ENCODE results near the gene EML4. TPM values are rescaled to one million over a fixed set of nuclear protein-coding genes. Genes with fewer than 3 reads are reported as not detected.

EML4 gene
- total and polyA plus RNA-seq, 2 of the 13 experiments (the other 11 are each of a cell fraction or from before 2014, with no cell fraction given) = 243 to 476 TPM

DNA sequence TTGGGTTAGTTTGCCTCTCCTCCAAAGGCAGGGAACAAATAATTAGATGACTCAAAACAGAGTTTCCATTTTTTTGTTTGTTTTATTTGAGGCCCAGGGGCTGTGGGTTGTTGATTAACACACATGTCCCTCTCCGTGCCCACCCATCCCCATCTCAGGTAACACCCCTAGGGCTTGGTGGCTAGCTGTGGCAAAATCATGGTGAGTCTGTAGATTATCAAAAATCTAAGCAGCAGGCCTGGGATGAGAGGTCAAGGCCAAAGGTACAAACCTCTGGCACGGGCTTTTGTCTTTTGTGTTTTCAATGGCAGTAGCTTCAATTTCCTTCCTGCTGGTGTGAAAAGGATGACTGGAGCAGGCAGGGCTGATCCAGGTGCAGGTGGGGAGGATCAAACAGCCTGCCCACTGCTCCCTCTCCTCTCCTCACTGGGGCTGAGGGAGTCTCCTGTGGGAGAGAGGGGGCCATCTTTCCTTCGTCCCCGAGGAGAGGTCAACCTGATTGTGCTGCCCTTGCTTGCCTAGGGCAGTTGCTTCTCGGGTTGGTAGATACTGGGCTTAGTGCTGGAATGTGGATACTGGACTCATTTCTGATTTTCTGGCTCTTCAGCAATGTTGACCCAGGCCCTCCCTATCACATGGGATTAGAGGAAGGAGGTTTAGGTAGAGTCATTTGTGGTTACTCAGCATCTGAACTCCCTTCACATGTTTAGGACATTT is 31.9 kb upstream of the EML4 start (continued):
- TF ChIP-seq, protein P1, sequence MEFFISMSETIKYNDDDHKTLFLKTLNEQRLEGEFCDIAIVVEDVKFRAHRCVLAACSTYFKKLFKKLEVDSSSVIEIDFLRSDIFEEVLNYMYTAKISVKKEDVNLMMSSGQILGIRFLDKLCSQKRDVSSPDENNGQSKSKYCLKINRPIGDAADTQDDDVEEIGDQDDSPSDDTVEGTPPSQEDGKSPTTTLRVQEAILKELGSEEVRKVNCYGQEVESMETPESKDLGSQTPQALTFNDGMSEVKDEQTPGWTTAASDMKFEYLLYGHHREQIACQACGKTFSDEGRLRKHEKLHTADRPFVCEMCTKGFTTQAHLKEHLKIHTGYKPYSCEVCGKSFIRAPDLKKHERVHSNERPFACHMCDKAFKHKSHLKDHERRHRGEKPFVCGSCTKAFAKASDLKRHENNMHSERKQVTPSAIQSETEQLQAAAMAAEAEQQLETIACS (CRISPR knock-in tag; IDR thresholded peaks at IDR 0.05) = no peak
- TF ChIP-seq FOXP1 (IDR thresholded peaks at IDR 0.05) (no peak), FOXP1 (CRISPR knock-in tag; IDR thresholded peaks at IDR 0.05) (peak; percentile 97), CREM (IDR thresholded peaks at IDR 0.05) (peak; percentile 86), CREM (CRISPR knock-in tag; IDR thresholded peaks at IDR 0.05) (no peak), TEAD2 (CRISPR knock-in tag; IDR thresholded peaks at IDR 0.05) (no peak), ZNF605 (CRISPR knock-in tag; IDR thresholded peaks at IDR 0.05) (peak; percentile 99), KDM3A (CRISPR knock-in tag; IDR thresholded peaks at IDR 0.05; ENCODE audit: low read depth) (0 out of 2 replicates have a peak, but pooled peaks have one; percentile 13), KMT2A (CRISPR knock-in tag; IDR thresholded peaks at IDR 0.05) (peak; percentile 60; the same call in 1 of the 2 replicates), SIX1 (CRISPR knock-in tag; IDR thresholded peaks at IDR 0.05; ENCODE audit: borderline replicate concordance) (peak; percentile 95), CBX2 (IDR thresholded peaks at IDR 0.05; ENCODE audit: low read depth, low read length) (no peak), CBX2 (CRISPR knock-in tag; IDR thresholded peaks at IDR 0.05; ENCODE audit: low read depth) (no peak), CEBPG (CRISPR knock-in tag; IDR thresholded peaks at IDR 0.05) (peak; percentile 41), SRSF9 (IDR thresholded peaks at IDR 0.05; ENCODE audit: borderline replicate concordance, insufficient read depth, low read depth, low read length, poor library complexity, severe bottlenecking) (no peak), RXRB (CRISPR knock-in tag; IDR thresholded peaks at IDR 0.05; ENCODE audit: borderline replicate concordance) (peak; percentile 95), NCOA2 (CRISPR knock-in tag; IDR thresholded peaks at IDR 0.05) (peak; percentile 94), MZF1 (CRISPR knock-in tag; IDR thresholded peaks at IDR 0.05; ENCODE audit: borderline replicate concordance) (0 out of 2 replicates have a peak, but pooled peaks have one; percentile 68)
- TF ChIP-seq, protein P2, sequence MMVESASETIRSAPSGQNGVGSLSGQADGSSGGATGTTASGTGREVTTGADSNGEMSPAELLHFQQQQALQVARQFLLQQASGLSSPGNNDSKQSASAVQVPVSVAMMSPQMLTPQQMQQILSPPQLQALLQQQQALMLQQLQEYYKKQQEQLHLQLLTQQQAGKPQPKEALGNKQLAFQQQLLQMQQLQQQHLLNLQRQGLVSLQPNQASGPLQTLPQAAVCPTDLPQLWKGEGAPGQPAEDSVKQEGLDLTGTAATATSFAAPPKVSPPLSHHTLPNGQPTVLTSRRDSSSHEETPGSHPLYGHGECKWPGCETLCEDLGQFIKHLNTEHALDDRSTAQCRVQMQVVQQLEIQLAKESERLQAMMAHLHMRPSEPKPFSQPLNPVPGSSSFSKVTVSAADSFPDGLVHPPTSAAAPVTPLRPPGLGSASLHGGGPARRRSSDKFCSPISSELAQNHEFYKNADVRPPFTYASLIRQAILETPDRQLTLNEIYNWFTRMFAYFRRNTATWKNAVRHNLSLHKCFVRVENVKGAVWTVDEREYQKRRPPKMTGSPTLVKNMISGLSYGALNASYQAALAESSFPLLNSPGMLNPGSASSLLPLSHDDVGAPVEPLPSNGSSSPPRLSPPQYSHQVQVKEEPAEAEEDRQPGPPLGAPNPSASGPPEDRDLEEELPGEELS (CRISPR knock-in tag; IDR thresholded peaks at IDR 0.05) = peak; percentile 98
- TF ChIP-seq, protein P3, sequence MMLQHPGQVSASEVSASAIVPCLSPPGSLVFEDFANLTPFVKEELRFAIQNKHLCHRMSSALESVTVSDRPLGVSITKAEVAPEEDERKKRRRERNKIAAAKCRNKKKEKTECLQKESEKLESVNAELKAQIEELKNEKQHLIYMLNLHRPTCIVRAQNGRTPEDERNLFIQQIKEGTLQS (CRISPR knock-in tag; IDR thresholded peaks at IDR 0.05) = peak; percentile 35
- TF ChIP-seq, protein P4, sequence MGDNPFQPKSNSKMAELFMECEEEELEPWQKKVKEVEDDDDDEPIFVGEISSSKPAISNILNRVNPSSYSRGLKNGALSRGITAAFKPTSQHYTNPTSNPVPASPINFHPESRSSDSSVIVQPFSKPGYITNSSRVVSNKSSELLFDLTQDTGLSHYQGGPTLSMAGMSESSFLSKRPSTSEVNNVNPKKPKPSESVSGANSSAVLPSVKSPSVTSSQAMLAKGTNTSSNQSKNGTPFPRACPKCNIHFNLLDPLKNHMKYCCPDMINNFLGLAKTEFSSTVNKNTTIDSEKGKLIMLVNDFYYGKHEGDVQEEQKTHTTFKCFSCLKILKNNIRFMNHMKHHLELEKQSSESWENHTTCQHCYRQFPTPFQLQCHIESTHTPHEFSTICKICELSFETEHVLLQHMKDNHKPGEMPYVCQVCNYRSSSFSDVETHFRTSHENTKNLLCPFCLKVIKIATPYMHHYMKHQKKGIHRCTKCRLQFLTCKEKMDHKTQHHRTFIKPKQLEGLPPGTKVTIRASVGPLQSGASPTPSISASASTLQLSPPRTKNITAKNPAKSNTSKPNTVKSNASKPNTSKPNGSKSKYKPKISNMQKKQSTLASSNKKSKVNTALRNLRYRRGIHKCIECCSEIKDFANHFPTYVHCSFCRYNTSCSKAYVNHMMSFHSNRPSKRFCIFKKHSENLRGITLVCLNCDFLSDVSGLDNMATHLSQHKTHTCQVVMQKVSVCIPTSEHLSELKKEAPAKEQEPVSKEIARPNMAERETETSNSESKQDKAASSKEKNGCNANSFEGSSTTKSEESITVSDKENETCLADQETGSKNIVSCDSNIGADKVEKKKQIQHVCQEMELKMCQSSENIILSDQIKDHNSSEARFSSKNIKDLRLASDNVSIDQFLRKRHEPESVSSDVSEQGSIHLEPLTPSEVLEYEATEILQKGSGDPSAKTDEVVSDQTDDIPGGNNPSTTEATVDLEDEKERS (CRISPR knock-in tag; IDR thresholded peaks at IDR 0.05) = peak; percentile 92; the same call in 1 of the 2 replicates
- TF ChIP-seq, protein P5, sequence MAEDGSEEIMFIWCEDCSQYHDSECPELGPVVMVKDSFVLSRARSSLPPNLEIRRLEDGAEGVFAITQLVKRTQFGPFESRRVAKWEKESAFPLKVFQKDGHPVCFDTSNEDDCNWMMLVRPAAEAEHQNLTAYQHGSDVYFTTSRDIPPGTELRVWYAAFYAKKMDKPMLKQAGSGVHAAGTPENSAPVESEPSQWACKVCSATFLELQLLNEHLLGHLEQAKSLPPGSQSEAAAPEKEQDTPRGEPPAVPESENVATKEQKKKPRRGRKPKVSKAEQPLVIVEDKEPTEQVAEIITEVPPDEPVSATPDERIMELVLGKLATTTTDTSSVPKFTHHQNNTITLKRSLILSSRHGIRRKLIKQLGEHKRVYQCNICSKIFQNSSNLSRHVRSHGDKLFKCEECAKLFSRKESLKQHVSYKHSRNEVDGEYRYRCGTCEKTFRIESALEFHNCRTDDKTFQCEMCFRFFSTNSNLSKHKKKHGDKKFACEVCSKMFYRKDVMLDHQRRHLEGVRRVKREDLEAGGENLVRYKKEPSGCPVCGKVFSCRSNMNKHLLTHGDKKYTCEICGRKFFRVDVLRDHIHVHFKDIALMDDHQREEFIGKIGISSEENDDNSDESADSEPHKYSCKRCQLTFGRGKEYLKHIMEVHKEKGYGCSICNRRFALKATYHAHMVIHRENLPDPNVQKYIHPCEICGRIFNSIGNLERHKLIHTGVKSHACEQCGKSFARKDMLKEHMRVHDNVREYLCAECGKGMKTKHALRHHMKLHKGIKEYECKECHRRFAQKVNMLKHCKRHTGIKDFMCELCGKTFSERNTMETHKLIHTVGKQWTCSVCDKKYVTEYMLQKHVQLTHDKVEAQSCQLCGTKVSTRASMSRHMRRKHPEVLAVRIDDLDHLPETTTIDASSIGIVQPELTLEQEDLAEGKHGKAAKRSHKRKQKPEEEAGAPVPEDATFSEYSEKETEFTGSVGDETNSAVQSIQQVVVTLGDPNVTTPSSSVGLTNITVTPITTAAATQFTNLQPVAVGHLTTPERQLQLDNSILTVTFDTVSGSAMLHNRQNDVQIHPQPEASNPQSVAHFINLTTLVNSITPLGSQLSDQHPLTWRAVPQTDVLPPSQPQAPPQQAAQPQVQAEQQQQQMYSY (CRISPR knock-in tag; IDR thresholded peaks at IDR 0.05) = peak; percentile 72

All from HepG2 (cell line).